Epithelial cell of proximal tubule (primary cell): ENCODE results near the gene RUNDC1. TPM values are rescaled to one million over a fixed set of nuclear protein-coding genes. Genes with fewer than 3 reads are reported as not detected.

Experiments used
- DNase-seq: peaks from one replicate; pipeline ENCODE4 v3.0.0-alpha.2; 2011; ENCODE audit warnings: low read depth
- H3K4me3 ChIP-seq: 2 replicates; pipeline ENCODE4 v1.5.1; 2011; ENCODE audit warnings: low read depth, mild to moderate bottlenecking, low read length
- CTCF ChIP-seq: conservative IDR thresholded peaks from 2 replicates; pipeline ENCODE4 v1.5.1; 2012; ENCODE audit warnings: low read depth, mild to moderate bottlenecking, low read length
- total RNA-seq: library from RNA; depleted of rRNA; stranded (reverse); fragments of >200 nt; gene quantifications from 2 replicates; pipeline ENCODE4 v1.2.3, GENCODE V29; 2015

Gene RUNDC1
- total RNA-seq: 8.1 and 14.0 TPM in 2 replicates

GRCh38 chr17:42980274-42980765 lies at the start of gene RUNDC1:
TSS of gene RUNDC1 (plus strand) at chr17:42980565. CDS start at chr17:42980577, 12 bp downstream.
- H3K4me3 ChIP-seq: peak within 1 kb of the TSS; percentile 93
- DNase-seq: no peak
- no peak for TF ChIP-seq CTCF

GRCh38 chr17:42937712-42938596 lies 42.4 kb upstream of the RUNDC1 start:
- TF ChIP-seq CTCF: peak; percentile 84
- no peak for DNase-seq
- no peak overlapping the region for H3K4me3 ChIP-seq

GRCh38 chr17:42944211-42944610 lies 36.2 kb upstream of the RUNDC1 start:
- DNase-seq: no peak
- H3K4me3 ChIP-seq: no peak overlapping the region
- no peak for TF ChIP-seq CTCF

GRCh38 chr17:42946812-42947211 lies 33.6 kb upstream of the RUNDC1 start:
- H3K4me3 ChIP-seq: no peak overlapping the region
- no peak for DNase-seq
- no peak for TF ChIP-seq CTCF

- TF ChIP-seq CTCF: no peak
- H3K4me3 ChIP-seq: no peak overlapping the region
- no peak for DNase-seq
These were observed 30.2 kb upstream of the RUNDC1 start for GRCh38 chr17:42950044-42950783.

- no peak for DNase-seq
- no peak for TF ChIP-seq CTCF
- no peak overlapping the region for H3K4me3 ChIP-seq
These were observed 26.7 kb upstream of the RUNDC1 start for GRCh38 chr17:42953669-42954068.
